Ishikawa (cell line): ENCODE results near the gene FRAT1.

Source experiments
- CEBPB ChIP-seq: IDR thresholded peaks from 2 replicates; pipeline ENCODE4 v1.6.1; 2012
- CREB1 ChIP-seq: IDR thresholded peaks from 2 replicates; pipeline ENCODE4 v1.6.1; 2012; ENCODE audit warnings: low read depth
- EGR1 ChIP-seq: IDR thresholded peaks from 2 replicates; pipeline ENCODE4 v1.6.1; 2012
- EP300 ChIP-seq: IDR thresholded peaks from 2 replicates; pipeline ENCODE4 v1.6.1; 2012; ENCODE audit warnings: borderline replicate concordance
- FOXM1 ChIP-seq: IDR thresholded peaks from 2 replicates; pipeline ENCODE4 v1.6.1; 2012; ENCODE audit warnings: low read depth, borderline replicate concordance
- NFIC ChIP-seq: IDR thresholded peaks from 2 replicates; pipeline ENCODE4 v1.6.1; 2012
- RAD21 ChIP-seq: IDR thresholded peaks from 2 replicates; pipeline ENCODE4 v1.6.1; 2012; ENCODE audit warnings: low read depth
- REST ChIP-seq: IDR thresholded peaks from 2 replicates; pipeline ENCODE4 v1.6.1; 2012; ENCODE audit warnings: low read depth, mild to moderate bottlenecking
- TAF1 ChIP-seq: IDR thresholded peaks from 2 replicates; pipeline ENCODE4 v1.6.1; 2012; ENCODE audit warnings: low read depth, mild to moderate bottlenecking
- TCF12 ChIP-seq: IDR thresholded peaks from 2 replicates; pipeline ENCODE4 v1.6.1; 2012; ENCODE audit warnings: low read depth
- TEAD4 ChIP-seq: IDR thresholded peaks from 2 replicates; pipeline ENCODE4 v1.6.1; 2012
- YY1 ChIP-seq: IDR thresholded peaks from 2 replicates; pipeline ENCODE4 v1.6.1; 2012; ENCODE audit warnings: low read depth
- ZBTB7A ChIP-seq: IDR thresholded peaks from 2 replicates; pipeline ENCODE4 v1.6.1; 2012; ENCODE audit warnings: low read depth
- TF ChIP-seq, protein P1 (sequence below): IDR thresholded peaks from 2 replicates; pipeline ENCODE4 v1.6.1; 2012
- TF ChIP-seq, protein P2 (sequence below): IDR thresholded peaks from 2 replicates; pipeline ENCODE4 v1.6.1; 2012

FRAT1 gene

GRCh38 chr10:97302088-97302791, 16.8 kb upstream of the FRAT1 start:
- TF ChIP-seq TCF12, result no peak

DNA sequence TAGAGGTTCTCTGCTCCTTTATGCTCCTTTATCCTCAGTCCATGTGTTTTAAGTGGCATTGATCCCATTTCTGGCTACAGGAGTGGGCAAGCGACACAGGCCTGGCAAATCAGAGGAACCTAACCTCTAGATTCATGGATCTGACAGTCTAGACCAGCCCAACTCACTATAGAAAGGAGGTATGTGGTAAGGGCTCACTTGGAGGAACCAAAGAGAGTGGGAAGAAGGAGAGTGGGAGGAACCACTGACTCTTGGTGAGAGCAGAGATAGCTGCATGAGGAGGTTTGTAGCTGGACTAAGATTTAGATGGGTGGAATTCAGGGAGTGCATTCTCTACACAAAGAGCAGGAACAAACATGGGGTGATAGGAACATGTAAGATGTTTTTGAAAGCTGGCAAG, 11.6 kb upstream of the FRAT1 start:
- TF ChIP-seq REST (no peak), TAF1 (no peak), RAD21 (no peak), CREB1 (no peak), FOXM1 (no peak), TCF12 (no peak), EP300 (no peak), NFIC (no peak)
- TF ChIP-seq, protein P1, sequence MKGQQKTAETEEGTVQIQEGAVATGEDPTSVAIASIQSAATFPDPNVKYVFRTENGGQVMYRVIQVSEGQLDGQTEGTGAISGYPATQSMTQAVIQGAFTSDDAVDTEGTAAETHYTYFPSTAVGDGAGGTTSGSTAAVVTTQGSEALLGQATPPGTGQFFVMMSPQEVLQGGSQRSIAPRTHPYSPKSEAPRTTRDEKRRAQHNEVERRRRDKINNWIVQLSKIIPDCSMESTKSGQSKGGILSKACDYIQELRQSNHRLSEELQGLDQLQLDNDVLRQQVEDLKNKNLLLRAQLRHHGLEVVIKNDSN, result no peak
- TF ChIP-seq, protein P2, sequence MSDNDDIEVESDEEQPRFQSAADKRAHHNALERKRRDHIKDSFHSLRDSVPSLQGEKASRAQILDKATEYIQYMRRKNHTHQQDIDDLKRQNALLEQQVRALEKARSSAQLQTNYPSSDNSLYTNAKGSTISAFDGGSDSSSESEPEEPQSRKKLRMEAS, result no peak

- TF ChIP-seq TAF1, result no peak
- no peak for TF ChIP-seq EGR1
- no peak for TF ChIP-seq FOXM1
- TF ChIP-seq RAD21, result no peak
- TF ChIP-seq, protein P2, result no peak
- TF ChIP-seq, protein P1, result no peak
- no peak for TF ChIP-seq TCF12
- no peak for TF ChIP-seq YY1
- TF ChIP-seq ZBTB7A, result no peak
- no peak for TF ChIP-seq NFIC
- no peak for TF ChIP-seq TEAD4
- TF ChIP-seq CEBPB, result no peak
- TF ChIP-seq CREB1, result no peak
- TF ChIP-seq EP300, result no peak
- TF ChIP-seq REST, result no peak
Measured at GRCh38 chr10:97307866-97308780, 10.9 kb upstream of the FRAT1 start.

DNA sequence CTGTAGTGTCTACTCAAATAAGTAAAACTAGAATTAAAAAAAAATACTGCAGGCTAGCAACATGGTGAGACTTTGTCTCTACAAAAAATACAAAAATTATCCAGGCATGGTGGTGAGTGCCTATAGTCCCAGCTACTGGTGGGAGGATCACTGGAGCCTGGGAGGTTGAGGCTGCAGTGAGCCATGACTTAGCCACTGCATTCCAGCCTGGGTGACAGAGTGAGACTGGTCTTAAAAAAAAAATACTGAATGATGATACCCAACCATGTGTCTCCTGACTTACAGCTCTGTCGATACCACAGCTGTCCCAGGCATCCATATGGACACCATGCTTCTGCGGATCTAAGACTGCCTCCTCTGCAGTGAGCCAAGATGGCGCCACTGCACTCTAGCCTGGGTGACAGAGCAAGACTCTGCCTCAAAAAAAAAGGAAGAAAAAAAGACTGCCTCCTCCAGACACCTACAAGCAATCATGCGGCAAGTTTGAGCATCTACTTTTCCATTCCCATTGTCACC, 7.9 kb upstream of the FRAT1 start:
- TF ChIP-seq ZBTB7A (no peak), FOXM1 (no peak), EGR1 (no peak), YY1 (no peak)
- TF ChIP-seq, protein P1, result no peak
- TF ChIP-seq, protein P2, result no peak

GRCh38 chr10:97312897-97313296, 6.2 kb upstream of the FRAT1 start:
- TF ChIP-seq CEBPB (no peak), REST (no peak), CREB1 (no peak), FOXM1 (no peak), NFIC (no peak), EGR1 (no peak), ZBTB7A (no peak), EP300 (no peak), RAD21 (no peak), TCF12 (no peak)
- TF ChIP-seq, protein P2, result no peak
